Fibroblast of pulmonary artery (primary cell): ENCODE measurements around the gene HINFP.
"Not testable (repeated sequence)": the region's sequence is repeated elsewhere in the genome, so short reads cannot be mapped to it uniquely, and the experiment has no call there.

Source experiments
- DNase-seq: peaks from one replicate; pipeline ENCODE4 v3.0.0-alpha.2; 2010; ENCODE audit warnings: low read depth
- H3K4me3 ChIP-seq: replicated peaks from 2 replicates; pipeline ENCODE4 v1.5.1; 2011; ENCODE audit warnings: low read depth, mild to moderate bottlenecking, control low read depth, low read length, moderate library complexity
- TF ChIP-seq, protein P1 (sequence below): IDR thresholded peaks from 2 replicates; pipeline ENCODE4 v1.5.1; 2011; ENCODE audit warnings: mild to moderate bottlenecking, control low read depth, low read length, inconsistent platforms; ENCODE audit errors: missing control alignments

The HINFP gene

DNA sequence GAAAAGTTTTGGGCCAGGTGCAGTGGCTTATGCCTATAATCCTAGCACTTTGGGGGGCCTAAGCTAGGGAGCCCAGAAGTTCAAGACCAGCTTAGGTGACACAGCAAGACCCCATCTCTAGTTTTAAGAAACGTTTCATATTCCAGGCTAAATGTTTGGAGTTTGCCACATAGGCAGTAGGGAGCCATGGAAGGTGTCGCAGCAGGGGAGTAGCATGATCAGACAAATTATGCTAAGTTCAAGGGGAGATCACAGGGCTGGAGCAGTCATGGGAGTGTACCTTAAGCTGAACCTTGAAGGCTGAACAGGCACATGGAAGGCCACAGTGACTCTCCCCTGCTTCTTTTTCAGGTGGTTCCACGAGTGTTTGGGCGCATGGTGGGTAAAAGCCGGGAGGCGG is 58.0 kb downstream of the HINFP start:
- DNase-seq: no peak
- TF ChIP-seq, protein P1, sequence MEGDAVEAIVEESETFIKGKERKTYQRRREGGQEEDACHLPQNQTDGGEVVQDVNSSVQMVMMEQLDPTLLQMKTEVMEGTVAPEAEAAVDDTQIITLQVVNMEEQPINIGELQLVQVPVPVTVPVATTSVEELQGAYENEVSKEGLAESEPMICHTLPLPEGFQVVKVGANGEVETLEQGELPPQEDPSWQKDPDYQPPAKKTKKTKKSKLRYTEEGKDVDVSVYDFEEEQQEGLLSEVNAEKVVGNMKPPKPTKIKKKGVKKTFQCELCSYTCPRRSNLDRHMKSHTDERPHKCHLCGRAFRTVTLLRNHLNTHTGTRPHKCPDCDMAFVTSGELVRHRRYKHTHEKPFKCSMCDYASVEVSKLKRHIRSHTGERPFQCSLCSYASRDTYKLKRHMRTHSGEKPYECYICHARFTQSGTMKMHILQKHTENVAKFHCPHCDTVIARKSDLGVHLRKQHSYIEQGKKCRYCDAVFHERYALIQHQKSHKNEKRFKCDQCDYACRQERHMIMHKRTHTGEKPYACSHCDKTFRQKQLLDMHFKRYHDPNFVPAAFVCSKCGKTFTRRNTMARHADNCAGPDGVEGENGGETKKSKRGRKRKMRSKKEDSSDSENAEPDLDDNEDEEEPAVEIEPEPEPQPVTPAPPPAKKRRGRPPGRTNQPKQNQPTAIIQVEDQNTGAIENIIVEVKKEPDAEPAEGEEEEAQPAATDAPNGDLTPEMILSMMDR: no peak
- H3K4me3 ChIP-seq: no peak overlapping the region

DNA sequence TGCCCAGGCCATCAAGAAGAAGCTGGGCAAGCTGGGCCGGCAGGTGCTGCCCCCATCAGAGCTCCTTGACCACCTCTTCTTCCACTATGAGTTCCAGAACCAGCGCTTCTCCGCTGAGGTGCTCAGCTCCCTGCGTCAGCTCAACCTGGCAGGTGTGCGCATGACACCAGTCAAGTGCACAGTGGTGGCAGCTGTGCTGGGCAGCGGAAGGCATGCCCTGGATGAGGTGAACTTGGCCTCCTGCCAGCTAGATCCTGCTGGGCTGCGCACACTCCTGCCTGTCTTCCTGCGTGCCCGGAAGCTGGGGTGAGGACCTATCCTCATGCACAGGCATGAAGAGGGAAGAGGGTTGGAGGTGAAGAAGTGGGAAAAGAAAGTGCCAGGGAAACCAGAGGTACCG is 58.6 kb downstream of the HINFP start:
- TF ChIP-seq, protein P1: no peak

DNA sequence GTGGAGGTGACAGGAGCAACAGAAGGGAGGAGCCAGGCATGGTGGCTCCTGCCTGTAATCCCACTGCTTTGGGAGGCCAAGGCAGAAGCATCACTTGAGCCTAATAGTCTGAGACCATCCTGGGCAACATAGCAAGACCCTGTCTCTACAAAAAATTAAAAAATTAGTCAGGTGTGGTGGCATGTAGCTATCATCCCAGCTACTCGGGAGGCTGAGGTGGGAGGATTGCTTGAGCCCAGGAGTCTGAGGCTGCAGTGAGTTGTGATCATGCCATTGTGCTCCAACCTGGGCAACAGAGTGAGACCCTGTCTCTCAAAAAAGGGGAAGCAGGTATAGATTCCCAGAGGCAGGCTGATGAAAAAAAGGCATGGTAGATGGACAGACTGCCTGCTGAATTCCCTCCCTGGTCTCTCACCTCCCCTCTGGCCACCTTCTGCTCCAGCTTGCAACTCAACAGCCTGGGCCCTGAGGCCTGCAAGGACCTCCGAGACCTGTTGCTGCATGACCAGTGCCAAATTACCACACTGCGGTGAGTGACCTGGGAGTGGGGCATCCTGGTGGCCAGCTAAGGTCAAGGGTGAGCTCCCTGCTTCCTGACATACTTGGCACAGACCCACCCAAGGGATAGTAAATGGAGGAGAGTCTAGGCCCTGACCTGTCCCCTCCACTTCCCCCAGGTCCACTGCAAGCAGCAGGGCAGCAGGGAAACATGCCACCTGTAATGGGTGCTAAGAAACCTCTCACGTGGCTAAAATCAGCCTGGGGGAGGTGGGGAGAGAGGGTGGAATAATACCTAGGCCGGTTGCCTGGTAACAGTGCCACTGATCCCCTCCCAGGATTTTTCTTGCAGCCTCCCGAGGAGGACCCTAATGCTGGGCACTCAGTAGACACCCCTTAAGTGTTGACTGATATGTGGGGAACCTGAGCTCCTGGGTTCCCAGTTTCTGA is 59.6 kb downstream of the HINFP start:
- TF ChIP-seq, protein P1: no peak
- no peak overlapping the region for H3K4me3 ChIP-seq

More for the DNA sequence above, 58.6 kb downstream of the HINFP start:
- DNase-seq: no peak
- H3K4me3 ChIP-seq: no peak overlapping the region

DNA sequence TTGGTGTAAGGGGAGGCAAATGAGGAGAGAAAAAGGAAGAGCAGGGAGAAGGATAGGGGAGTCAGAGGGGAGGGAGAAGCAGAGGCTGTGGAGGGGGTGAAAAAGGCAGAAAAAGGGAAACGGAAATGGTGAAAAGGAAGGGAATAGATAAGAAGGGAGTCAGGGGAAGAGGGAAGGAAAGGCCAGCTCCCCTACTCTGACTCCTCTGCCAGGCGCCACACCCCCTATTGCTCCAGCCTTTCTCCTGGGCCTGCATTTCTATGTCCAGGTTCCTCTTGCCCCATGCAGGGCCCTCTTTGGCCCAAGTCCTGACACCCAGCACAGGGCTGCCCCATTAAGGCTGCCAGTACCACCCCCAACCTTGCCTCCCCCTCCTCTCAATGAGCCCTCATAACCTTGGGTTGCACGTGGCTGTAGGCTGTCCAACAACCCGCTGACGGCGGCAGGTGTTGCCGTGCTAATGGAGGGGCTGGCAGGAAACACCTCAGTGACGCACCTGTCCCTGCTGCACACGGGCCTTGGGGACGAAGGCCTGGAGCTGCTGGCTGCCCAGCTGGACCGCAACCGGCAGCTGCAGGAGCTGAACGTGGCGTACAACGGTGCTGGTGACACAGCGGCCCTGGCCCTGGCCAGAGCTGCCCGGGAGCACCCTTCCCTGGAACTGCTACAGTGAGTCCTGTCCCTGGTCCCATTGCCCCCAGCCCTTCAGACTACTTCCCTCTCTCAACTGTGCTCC is 60.5 kb downstream of the HINFP start:
- TF ChIP-seq, protein P1: no peak
- DNase-seq: no peak
- H3K4me3 ChIP-seq: no peak overlapping the region

More for the DNA sequence above, 59.6 kb downstream of the HINFP start:
- no peak for DNase-seq

DNA sequence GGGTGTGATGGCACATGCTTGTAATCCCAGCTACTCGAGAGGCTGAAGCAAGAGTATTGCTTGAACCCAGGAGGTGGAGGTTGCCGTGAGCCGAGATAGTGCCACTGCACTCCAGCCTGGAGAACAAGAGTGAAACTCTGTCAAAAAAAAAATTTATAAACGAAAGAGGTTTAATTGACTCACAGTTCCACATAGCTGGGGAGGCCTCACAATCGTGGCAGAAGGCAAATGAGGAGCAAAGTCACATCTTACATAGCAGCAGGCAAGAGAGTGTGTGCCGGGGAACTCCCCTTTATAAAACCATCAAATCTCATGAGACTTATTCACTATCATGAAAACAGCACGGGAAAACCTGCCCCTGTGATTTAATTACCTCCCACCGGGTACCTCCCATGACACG is 63.0 kb downstream of the HINFP start:
- H3K4me3 ChIP-seq, DNase-seq: not testable (repeated sequence)
